Omental fat pad (tissue), 4 donors: ENCODE measurements around the gene TMCO5A. TPM values are rescaled to one million over a fixed set of nuclear protein-coding genes. Genes with fewer than 3 reads are reported as not detected.

Source experiments
- ATAC-seq: fragments of 150-250 bp; one replicate; pipeline ENCODE4 v1.9.1; 2016; ENCODE audit warnings: mild to moderate bottlenecking, moderate library complexity; ENCODE audit not compliant: low FRiP score
- DNase-seq: peaks from one replicate; pipeline ENCODE4 v3.0.0-alpha.2; 2019; ENCODE audit warnings: low spot score
- CTCF ChIP-seq, 3 donors: fragments of 450-650 bp; IDR thresholded peaks; one replicate each; pipeline ENCODE4 v1.5.1; 2016 to 2017; ENCODE audit warnings: antibody characterized with exemption in 3 of 3, mild to moderate bottlenecking in 3 of 3, moderate library complexity in 2 of 3
- total RNA-seq, 4 donors: library from RNA; depleted of rRNA; stranded (reverse); fragments of >200 nt; gene quantifications; one replicate each; pipeline ENCODE4 v1.1.0, GENCODE V29; 2016

The TMCO5A gene
- total RNA-seq, result not detected

- DNase-seq (no peak), ATAC-seq (no peak)
These were observed at the start of gene TMCO5A for GRCh38 chr15:37934340-37934739. Gene TMCO5A, plus strand, starts transcription at chr15:37934640. Its CDS starts 1,684 bp downstream, at chr15:37936324.

GRCh38 chr15:37885651-37886050 lies 48.8 kb upstream of the TMCO5A start:
- no peak for TF ChIP-seq CTCF (IDR thresholded peaks at IDR 0.05)
- ATAC-seq (no peak), DNase-seq (no peak)

More at GRCh38 chr15:37934340-37934739, at the start of gene TMCO5A:
- no peak for TF ChIP-seq CTCF (IDR thresholded peaks at IDR 0.05)

GRCh38 chr15:37888356-37888755 lies 46.1 kb upstream of the TMCO5A start:
- no peak for ATAC-seq
- no peak for DNase-seq
- TF ChIP-seq CTCF (IDR thresholded peaks at IDR 0.05), result no peak

- DNase-seq (no peak), ATAC-seq (peak; percentile 66)
- TF ChIP-seq CTCF (IDR thresholded peaks at IDR 0.05), result no peak
These were observed 42.6 kb upstream of the TMCO5A start for GRCh38 chr15:37891766-37892368.

GRCh38 chr15:37893309-37893708 lies 41.1 kb upstream of the TMCO5A start:
- TF ChIP-seq CTCF (IDR thresholded peaks at IDR 0.05), result no peak
- DNase-seq (no peak), ATAC-seq (no peak)

GRCh38 chr15:37898362-37898761 lies 36.1 kb upstream of the TMCO5A start:
- TF ChIP-seq CTCF (IDR thresholded peaks at IDR 0.05), result no peak
- DNase-seq (no peak), ATAC-seq (no peak)
